Tibial nerve (tissue), 4 donors: ENCODE data around the gene EIF2B2.

Source experiments
- EP300 ChIP-seq, 2 donors: sonication (generic); formaldehyde crosslinking; IDR thresholded peaks; one replicate each; pipeline ENCODE4 v1.6.1; 2017; ENCODE audit warnings: antibody characterized with exemption in 2 of 2, mild to moderate bottlenecking in 1 of 2
- TF ChIP-seq, protein P1 (sequence below), 5 experiments: fragments of 200-600 bp in 3 of 5; fragments of 450-650 bp in 2 of 5; sonication (generic) in 3 of 5; IDR thresholded peaks; one replicate each; pipeline ENCODE4 v1.5.1; 2016 to 2019; ENCODE audit warnings: antibody characterized with exemption in 5 of 5, mild to moderate bottlenecking in 3 of 5, moderate library complexity in 2 of 5

DNA sequence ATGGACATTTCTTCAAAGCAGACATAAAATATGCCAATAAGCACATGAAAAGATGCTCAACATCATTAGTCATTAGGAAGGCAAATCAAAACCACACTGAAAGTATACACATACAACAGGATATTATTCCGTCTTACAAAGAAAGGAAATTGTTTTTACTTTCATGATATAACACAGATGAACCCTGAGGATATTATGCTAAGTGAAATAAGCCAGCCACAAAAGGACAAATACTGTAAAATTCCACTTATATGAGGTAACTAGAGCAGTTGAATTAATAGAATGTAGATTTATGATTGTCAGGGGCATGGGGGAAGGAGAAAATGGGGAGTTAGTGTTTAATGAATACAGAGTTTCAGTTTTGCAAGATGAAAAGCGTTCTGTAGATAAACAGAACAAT, 56.9 kb downstream of the EIF2B2 start:
- TF ChIP-seq, protein P1, sequence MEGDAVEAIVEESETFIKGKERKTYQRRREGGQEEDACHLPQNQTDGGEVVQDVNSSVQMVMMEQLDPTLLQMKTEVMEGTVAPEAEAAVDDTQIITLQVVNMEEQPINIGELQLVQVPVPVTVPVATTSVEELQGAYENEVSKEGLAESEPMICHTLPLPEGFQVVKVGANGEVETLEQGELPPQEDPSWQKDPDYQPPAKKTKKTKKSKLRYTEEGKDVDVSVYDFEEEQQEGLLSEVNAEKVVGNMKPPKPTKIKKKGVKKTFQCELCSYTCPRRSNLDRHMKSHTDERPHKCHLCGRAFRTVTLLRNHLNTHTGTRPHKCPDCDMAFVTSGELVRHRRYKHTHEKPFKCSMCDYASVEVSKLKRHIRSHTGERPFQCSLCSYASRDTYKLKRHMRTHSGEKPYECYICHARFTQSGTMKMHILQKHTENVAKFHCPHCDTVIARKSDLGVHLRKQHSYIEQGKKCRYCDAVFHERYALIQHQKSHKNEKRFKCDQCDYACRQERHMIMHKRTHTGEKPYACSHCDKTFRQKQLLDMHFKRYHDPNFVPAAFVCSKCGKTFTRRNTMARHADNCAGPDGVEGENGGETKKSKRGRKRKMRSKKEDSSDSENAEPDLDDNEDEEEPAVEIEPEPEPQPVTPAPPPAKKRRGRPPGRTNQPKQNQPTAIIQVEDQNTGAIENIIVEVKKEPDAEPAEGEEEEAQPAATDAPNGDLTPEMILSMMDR (IDR thresholded peaks at IDR 0.05) = no peak
- no peak for TF ChIP-seq EP300 (IDR thresholded peaks at IDR 0.05)
